ENCODE measurements around the gene PCDHB10.

DNA sequence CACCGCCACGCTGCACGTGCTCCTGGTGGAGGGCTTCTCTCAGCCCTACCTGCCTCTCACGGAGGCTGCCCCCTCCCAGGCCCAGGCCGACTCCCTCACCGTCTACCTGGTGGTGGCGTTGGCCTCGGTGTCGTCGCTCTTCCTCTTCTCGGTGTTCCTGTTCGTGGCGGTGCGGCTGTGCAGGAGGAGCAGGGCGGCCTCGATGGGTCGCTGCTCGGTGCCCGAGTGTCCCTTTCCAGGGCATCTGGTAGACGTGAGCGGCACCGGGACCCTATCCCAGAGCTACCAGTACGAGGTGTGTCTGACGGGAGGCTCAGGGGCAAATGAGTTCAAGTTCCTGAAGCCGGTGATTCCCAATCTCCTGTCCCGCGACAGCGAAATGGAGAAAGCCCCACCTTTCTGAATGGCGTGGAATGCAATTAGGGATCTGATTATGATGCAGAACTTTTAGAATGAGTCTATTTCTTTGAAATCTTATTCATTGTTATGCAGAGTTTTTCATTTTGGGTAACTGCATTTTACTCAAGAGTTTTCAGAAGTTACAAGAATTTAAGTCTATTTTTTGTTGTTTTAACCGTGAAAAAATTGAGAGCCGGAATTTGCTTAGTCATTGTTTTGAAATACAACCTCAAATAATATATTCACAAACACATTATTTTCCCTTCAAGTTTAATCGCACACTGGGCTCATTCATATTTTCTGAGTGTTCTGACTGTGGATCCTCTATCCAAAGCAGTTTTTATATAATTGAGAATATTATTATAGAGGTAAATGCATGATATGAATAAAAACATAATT, 44.6 kb downstream of the PCDHB10 start:
- TF ChIP-seq GATA2 (IDR thresholded peaks at IDR 0.05; ENCODE audit: low read depth, low read length) (no peak), GATA3 (IDR thresholded peaks at IDR 0.05; ENCODE audit: low read depth, low read length) (no peak)
